ENCODE data around the gene CLRN3. TPM values are rescaled to one million over a fixed set of nuclear protein-coding genes. Genes with fewer than 3 reads are reported as not detected.

The CLRN3 gene
- polyA plus RNA-seq, 2 of the 4 experiments (the other 2 are of a cell fraction) = 0.08 TPM; not detected in 1

- no peak for TF ChIP-seq RARB (CRISPR knock-in tag; IDR thresholded peaks at IDR 0.05)
- no peak for TF ChIP-seq CEBPB (IDR thresholded peaks at IDR 0.05)
- TF ChIP-seq HOXB5 (CRISPR knock-in tag; IDR thresholded peaks at IDR 0.05) = no peak
Measured at GRCh38 chr10:127880557-127880956, 12.2 kb downstream of the CLRN3 start (continued).

- DNase-seq (ENCODE audit: low read depth in 1 of 2, low spot score in 1 of 2) (no peak), FAIRE-seq (no peak), ATAC-seq (no peak)
- TF ChIP-seq MAFK (IDR thresholded peaks at IDR 0.05; ENCODE audit: partially characterized antibody) (peak; percentile 30), KDM1A (IDR thresholded peaks at IDR 0.05; ENCODE audit: low read depth) (no peak)
- POLR2A ChIA-PET = no interaction called here
- CTCF ChIA-PET = interaction anchor here (1.0 to 1.8 kb wide), 2 partner anchors 25 to 133 kb away, joined by 4 to 7 read pairs; no protein-coding TSS in a partner anchor
- Histone ChIP-seq H3K27ac (no peak overlapping the region), H3K4me3 (no peak overlapping the region), H3K9me3 (no peaks in the 10 kb centered on the region), H3K4me2 (no peak overlapping the region), H3K4me1 (no peaks in the 10 kb centered on the region)
- 35% methylated on average over 4 of the region's 4 CpGs for WGBS (ENCODE audit: missing lambda C conversion rate)
Measured at GRCh38 chr10:127878475-127879055, 14.2 kb downstream of the CLRN3 start.

- Histone ChIP-seq H3K9me3 (no peaks in the 10 kb centered on the region), H3K4me3 (no peak overlapping the region), H3K27ac (no peak overlapping the region), H3K4me1 (no peaks in the 10 kb centered on the region), H3K4me2 (no peak overlapping the region)
- FAIRE-seq = no peak
- DNase-seq (ENCODE audit: low read depth in 1 of 2, low spot score in 1 of 2) = no peak
- POLR2A ChIA-PET = no interaction called here
- WGBS (ENCODE audit: missing lambda C conversion rate) = 33% methylated on average over 5 of the region's 5 CpGs
- CTCF ChIA-PET = no interaction called here
- ATAC-seq = no peak
- TF ChIP-seq KDM1A (IDR thresholded peaks at IDR 0.05; ENCODE audit: low read depth) (no peak), CHD4 (IDR thresholded peaks at IDR 0.05; ENCODE audit: borderline replicate concordance) (no peak), POLR2AphosphoS2 (conservative IDR thresholded peaks at IDR 0.05; ENCODE audit: low read length) (no peak), FOXS1 (CRISPR knock-in tag; IDR thresholded peaks at IDR 0.05) (no peak), SMC3 (IDR thresholded peaks at IDR 0.05) (no peak), RFX5 (IDR thresholded peaks at IDR 0.05) (no peak), RAD21 (conservative IDR thresholded peaks at IDR 0.05 in 1 of 2, IDR thresholded peaks at IDR 0.05 in 1 of 2) (no peak), RARB (CRISPR knock-in tag; IDR thresholded peaks at IDR 0.05) (no peak), MAZ (IDR thresholded peaks at IDR 0.05; ENCODE audit: borderline replicate concordance, low read depth, low read length) (no peak), HOXB5 (CRISPR knock-in tag; IDR thresholded peaks at IDR 0.05) (no peak), CTCF (IDR thresholded peaks at IDR 0.05) (no peak), EHMT2 (IDR thresholded peaks at IDR 0.05; ENCODE audit: low read depth) (no peak), HEYL (CRISPR knock-in tag; IDR thresholded peaks at IDR 0.05) (no peak), FOSB (CRISPR knock-in tag; IDR thresholded peaks at IDR 0.05) (no peak), EHF (CRISPR knock-in tag; IDR thresholded peaks at IDR 0.05) (no peak), EP300 (IDR thresholded peaks at IDR 0.05) (no peak), RCOR1 (IDR thresholded peaks at IDR 0.05; ENCODE audit: low read depth, low read length) (no peak), USF2 (IDR thresholded peaks at IDR 0.05) (no peak), JUNB (IDR thresholded peaks at IDR 0.05) (no peak)
Measured at GRCh38 chr10:127877699-127878098, 15.0 kb downstream of the CLRN3 start.

Data from A549 (cell line).